Measurements from ENCODE around the gene ALG12. TPM values are rescaled to one million over a fixed set of nuclear protein-coding genes. Genes with fewer than 3 reads are reported as not detected.
A peak's percentile ranks its signal among the peaks of the same experiment; 100 is the strongest.

Gene ALG12
- total and polyA plus RNA-seq, 2 of the 4 experiments (the other 2 are of a cell fraction): 7.2 to 10.9 TPM

DNA sequence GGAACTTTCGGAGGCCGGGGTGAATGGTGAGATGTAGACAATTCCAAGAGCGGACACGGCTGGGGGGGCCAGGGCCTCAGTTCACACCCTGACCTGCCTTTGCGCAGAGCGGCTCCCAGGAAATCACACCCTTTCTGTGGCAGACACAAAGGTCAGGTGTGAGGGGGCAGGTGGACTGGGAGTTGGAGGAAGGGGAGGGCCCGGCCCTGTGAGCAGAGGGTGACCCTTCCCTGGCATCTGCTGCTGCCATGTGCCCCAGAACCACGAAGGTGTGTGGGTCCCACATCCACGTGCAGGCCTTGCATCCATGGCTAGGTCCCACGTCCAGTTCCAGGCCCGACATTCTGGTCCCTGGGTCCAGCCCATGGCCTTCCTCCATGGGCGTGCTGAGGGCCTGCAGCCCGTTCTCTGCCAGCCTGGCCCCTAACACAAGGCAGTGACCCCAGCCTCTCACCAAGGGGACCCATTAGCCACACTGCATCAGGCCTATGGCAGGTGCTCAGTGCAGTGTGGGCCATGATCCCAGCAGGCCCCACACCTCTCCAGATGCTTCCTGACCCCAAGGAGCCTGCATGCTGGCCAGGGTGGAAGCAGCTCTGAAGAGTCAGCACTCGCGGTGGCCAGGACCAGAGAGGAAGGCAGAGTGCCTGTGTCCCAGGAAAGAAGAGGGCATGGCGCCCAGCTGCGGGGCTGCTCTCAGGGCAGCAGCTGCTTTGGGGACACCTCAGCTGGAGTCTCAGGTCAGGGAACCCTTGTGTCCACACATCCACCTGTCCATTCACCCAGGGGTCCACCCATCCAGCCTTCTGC is 23.5 kb upstream of the ALG12 start (continued):
- TF ChIP-seq, protein P1, sequence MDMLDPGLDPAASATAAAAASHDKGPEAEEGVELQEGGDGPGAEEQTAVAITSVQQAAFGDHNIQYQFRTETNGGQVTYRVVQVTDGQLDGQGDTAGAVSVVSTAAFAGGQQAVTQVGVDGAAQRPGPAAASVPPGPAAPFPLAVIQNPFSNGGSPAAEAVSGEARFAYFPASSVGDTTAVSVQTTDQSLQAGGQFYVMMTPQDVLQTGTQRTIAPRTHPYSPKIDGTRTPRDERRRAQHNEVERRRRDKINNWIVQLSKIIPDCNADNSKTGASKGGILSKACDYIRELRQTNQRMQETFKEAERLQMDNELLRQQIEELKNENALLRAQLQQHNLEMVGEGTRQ (IDR thresholded peaks at IDR 0.05; ENCODE audit: low read depth, low read length): no peak

DNA sequence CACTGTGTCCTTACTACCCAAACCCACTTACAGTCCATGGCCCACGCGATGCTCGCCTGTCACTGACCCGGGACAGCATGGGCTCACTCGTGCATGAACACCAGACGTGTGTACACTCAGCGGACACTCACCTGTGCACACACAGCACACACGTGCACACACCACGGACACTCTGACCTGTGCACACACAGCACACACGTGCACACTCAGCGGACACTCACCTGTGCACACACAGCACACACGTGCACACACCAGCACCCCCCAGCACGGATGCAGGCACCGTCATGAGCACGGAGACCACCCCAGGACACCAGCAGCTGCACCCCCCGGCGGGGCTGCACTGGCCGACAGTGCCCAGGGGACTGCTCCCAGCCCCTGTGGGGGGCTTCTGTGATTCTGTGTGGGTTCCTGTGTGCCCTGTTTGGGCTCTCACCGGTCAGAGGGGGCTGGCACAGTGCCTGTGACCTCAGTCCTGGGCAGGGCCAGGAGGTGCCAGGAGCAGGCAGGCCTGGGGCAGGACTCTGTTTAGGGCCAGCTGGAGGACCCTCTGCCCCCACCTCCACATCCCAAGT is 20.4 kb upstream of the ALG12 start:
- Histone ChIP-seq H4K8ac (ENCODE audit: low read depth in 2 of 2, low read length in 2 of 2) (no peak overlapping the region), H2BK120ac (ENCODE audit: low read depth, low read length) (no peak overlapping the region), H3K9me1 (ENCODE audit: insufficient read depth, low read length) (no peaks in the 10 kb centered on the region), H3K4me2 (ENCODE audit: low read depth, low read length) (no peak overlapping the region), H3K27ac (ENCODE audit: insufficient read depth, low read length) (no peak overlapping the region), H3K4ac (ENCODE audit: low read depth, low read length) (no peak overlapping the region), H4K5ac (ENCODE audit: low read depth, low read length) (no peak overlapping the region), H3K36me3 (ENCODE audit: control insufficient read depth, insufficient read depth, low read length) (no peaks in the 10 kb centered on the region), H3K79me1 (ENCODE audit: low read depth in 1 of 2, low read length in 2 of 2) (peaks cover 0 to 3% of the 10 kb centered on the region in 2 experiments; a peak in 1 of 4 replicates), H2BK5ac (ENCODE audit: low read depth, low read length, poor library complexity, severe bottlenecking) (no peak overlapping the region), H3K18ac (ENCODE audit: low read depth, low read length) (no peak overlapping the region), H3K4me3 (ENCODE audit: insufficient read depth, low read depth, low read length) (no peak overlapping the region), H2BK15ac (ENCODE audit: low read depth, low read length) (no peak overlapping the region), H3K23ac (ENCODE audit: low read depth, low read length) (no peak overlapping the region), H2AK9ac (replicated peaks; ENCODE audit: low read depth, low read length, poor library complexity) (no peak overlapping the region), H3K9me3 (ENCODE audit: control insufficient read depth, insufficient read depth, low read length) (no peaks in the 10 kb centered on the region), H2BK20ac (ENCODE audit: low read depth, low read length) (no peak overlapping the region), H3K4me1 (ENCODE audit: control insufficient read depth, insufficient read depth, low read length) (peaks cover 14% of the 10 kb centered on the region), H4K20me1 (ENCODE audit: insufficient read depth, low read length) (no peaks in the 10 kb centered on the region), H4K91ac (ENCODE audit: insufficient read depth, low read depth, low read length) (no peak overlapping the region), H2AFZ (replicated peaks; ENCODE audit: low read length, poor library complexity) (no peak overlapping the region), H2AK5ac (ENCODE audit: low read depth, low read length) (0 out of 2 replicates have a peak overlapping the region, but pooled peaks have one; percentile 59), H3K9ac (ENCODE audit: low read depth, low read length) (no peak overlapping the region), H3K56ac (ENCODE audit: extremely low read depth, insufficient read depth, low read length) (no peak overlapping the region), H3K27me3 (ENCODE audit: control insufficient read depth, insufficient read depth, low read length) (no peaks in the 10 kb centered on the region), H3K14ac (replicated peaks; ENCODE audit: low read depth, low read length) (no peak overlapping the region)
- POLR2A ChIA-PET (ENCODE audit: unreplicated experiment): no interaction called here
- CTCF ChIA-PET: no interaction called here
- ATAC-seq (ENCODE audit: low read depth) (no peak), DNase-seq (no peak)
- in situ Hi-C loops (cut with MboI; ENCODE audit: low sequenced_read_pairs): no loop called here
- 96% methylated on average over 8 of the region's 19 CpGs; no CpG with 5 or more reads in 1 of the 2 experiments for WGBS, 2 experiments (ENCODE audit: extremely low coverage in 2 of 2, insufficient read length in 1 of 2)
- intact Hi-C loops (cut with micrococcal nuclease): no loop called here
- BruUV-seq (replicated peaks): no TSS peak
- dilution Hi-C loops (cut with HindIII; ENCODE audit: low sequenced_read_pairs, unreplicated experiment): no loop called here
- TF ChIP-seq BHLHE40 (IDR thresholded peaks at IDR 0.05; ENCODE audit: low read depth, low read length) (no peak), CEBPB (IDR thresholded peaks at IDR 0.05; ENCODE audit: low read depth, low read length) (no peak), MAZ (IDR thresholded peaks at IDR 0.05; ENCODE audit: borderline replicate concordance, low read depth, low read length) (no peak), POLR2A (IDR thresholded peaks at IDR 0.05; ENCODE audit: low read depth, low read length) (no peak), MAFK (IDR thresholded peaks at IDR 0.05; ENCODE audit: low read depth, low read length) (no peak), MXI1 (IDR thresholded peaks at IDR 0.05; ENCODE audit: borderline replicate concordance, low read depth, low read length) (no peak), FOS (IDR thresholded peaks at IDR 0.05; ENCODE audit: low read depth, low read length) (no peak), NFE2L2 (IDR thresholded peaks at IDR 0.05; ENCODE audit: low read depth, low read length) (no peak), RAD21 (IDR thresholded peaks at IDR 0.05; ENCODE audit: low read length) (no peak), RFX5 (IDR thresholded peaks at IDR 0.05; ENCODE audit: low read depth, low read length) (no peak), SMC3 (IDR thresholded peaks at IDR 0.05; ENCODE audit: low read depth, low read length) (no peak)
- TF ChIP-seq, protein P1 (IDR thresholded peaks at IDR 0.05; ENCODE audit: low read depth, low read length): no peak
- TF ChIP-seq, protein P2, sequence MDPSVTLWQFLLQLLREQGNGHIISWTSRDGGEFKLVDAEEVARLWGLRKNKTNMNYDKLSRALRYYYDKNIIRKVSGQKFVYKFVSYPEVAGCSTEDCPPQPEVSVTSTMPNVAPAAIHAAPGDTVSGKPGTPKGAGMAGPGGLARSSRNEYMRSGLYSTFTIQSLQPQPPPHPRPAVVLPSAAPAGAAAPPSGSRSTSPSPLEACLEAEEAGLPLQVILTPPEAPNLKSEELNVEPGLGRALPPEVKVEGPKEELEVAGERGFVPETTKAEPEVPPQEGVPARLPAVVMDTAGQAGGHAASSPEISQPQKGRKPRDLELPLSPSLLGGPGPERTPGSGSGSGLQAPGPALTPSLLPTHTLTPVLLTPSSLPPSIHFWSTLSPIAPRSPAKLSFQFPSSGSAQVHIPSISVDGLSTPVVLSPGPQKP (IDR thresholded peaks at IDR 0.05; ENCODE audit: borderline replicate concordance, low read depth, low read length): no peak

All from IMR-90 (cell line).